ENCODE measurements around the gene NFKBIA.
"Not testable (repeated sequence)": the region's sequence is repeated elsewhere in the genome, so short reads cannot be mapped to it uniquely, and the experiment has no call there.

Gene NFKBIA

GRCh38 chr14:35401422-35402265, 2.9 kb downstream of the NFKBIA start:
- Histone ChIP-seq H3K27me3 (replicated peaks; ENCODE audit: control insufficient read depth, insufficient read depth, low read length, poor library complexity, severe bottlenecking) (no peaks in the 10 kb centered on the region), H3K4me3 (ENCODE audit: insufficient read depth, low read depth, low read length, poor library complexity, severe bottlenecking) (peak overlapping the region; percentile 81), H3K27ac (ENCODE audit: insufficient read depth, low read length, poor library complexity, severe bottlenecking) (peak overlapping the region; percentile 100), H3K4me1 (ENCODE audit: control insufficient read depth, insufficient read depth, low read length, poor library complexity, severe bottlenecking) (peaks cover 46% of the 10 kb centered on the region), H3K36me3 (ENCODE audit: control insufficient read depth, insufficient read depth, low read length) (peaks cover 34% of the 10 kb centered on the region), H3K9me3 (ENCODE audit: control insufficient read depth, low read length) (no peaks in the 10 kb centered on the region)
- DNase-seq = peak in 1 of 3 donors; percentile 15

GRCh38 chr14:35400648-35401421, 3.7 kb downstream of the NFKBIA start:
- H3K27ac ChIP-seq (ENCODE audit: insufficient read depth, low read length, poor library complexity, severe bottlenecking) = peak overlapping the region; percentile 100
- H3K36me3 ChIP-seq (ENCODE audit: control insufficient read depth, insufficient read depth, low read length) = peaks cover 34% of the 10 kb centered on the region
- H3K9me3 ChIP-seq (ENCODE audit: control insufficient read depth, low read length) = no peaks in the 10 kb centered on the region
- H3K27me3 ChIP-seq (replicated peaks; ENCODE audit: control insufficient read depth, insufficient read depth, low read length, poor library complexity, severe bottlenecking) = no peaks in the 10 kb centered on the region
- H3K4me3 ChIP-seq (ENCODE audit: insufficient read depth, low read depth, low read length, poor library complexity, severe bottlenecking) = peak overlapping the region; percentile 81
- H3K4me1 ChIP-seq (ENCODE audit: control insufficient read depth, insufficient read depth, low read length, poor library complexity, severe bottlenecking) = peaks cover 38% of the 10 kb centered on the region
- DNase-seq = peak; percentile 36 to 49 (median 39)

GRCh38 chr14:35399083-35399937, 5.2 kb downstream of the NFKBIA start:
- peak in 1 of 3 donors; percentile 24 for DNase-seq
- H3K4me3 ChIP-seq (ENCODE audit: insufficient read depth, low read depth, low read length, poor library complexity, severe bottlenecking) = no peak overlapping the region
- H3K27ac ChIP-seq (ENCODE audit: insufficient read depth, low read length, poor library complexity, severe bottlenecking) = no peak overlapping the region
- H3K9me3 ChIP-seq (ENCODE audit: control insufficient read depth, low read length) = no peaks in the 10 kb centered on the region
- no peaks in the 10 kb centered on the region for H3K27me3 ChIP-seq (replicated peaks; ENCODE audit: control insufficient read depth, insufficient read depth, low read length, poor library complexity, severe bottlenecking)
- peaks cover 31% of the 10 kb centered on the region for H3K4me1 ChIP-seq (ENCODE audit: control insufficient read depth, insufficient read depth, low read length, poor library complexity, severe bottlenecking)
- peaks cover 34% of the 10 kb centered on the region for H3K36me3 ChIP-seq (ENCODE audit: control insufficient read depth, insufficient read depth, low read length)

GRCh38 chr14:35398071-35398584, 6.4 kb downstream of the NFKBIA start:
- no peak overlapping the region for H3K27ac ChIP-seq (ENCODE audit: insufficient read depth, low read length, poor library complexity, severe bottlenecking)
- H3K9me3 ChIP-seq (ENCODE audit: control insufficient read depth, low read length) = no peaks in the 10 kb centered on the region
- no peak overlapping the region for H3K4me3 ChIP-seq (ENCODE audit: insufficient read depth, low read depth, low read length, poor library complexity, severe bottlenecking)
- H3K27me3 ChIP-seq (replicated peaks; ENCODE audit: control insufficient read depth, insufficient read depth, low read length, poor library complexity, severe bottlenecking) = no peaks in the 10 kb centered on the region
- DNase-seq = no peak
- H3K36me3 ChIP-seq (ENCODE audit: control insufficient read depth, insufficient read depth, low read length) = peaks cover 29% of the 10 kb centered on the region
- H3K4me1 ChIP-seq (ENCODE audit: control insufficient read depth, insufficient read depth, low read length, poor library complexity, severe bottlenecking) = peaks cover 27% of the 10 kb centered on the region

GRCh38 chr14:35396610-35397009, 7.9 kb downstream of the NFKBIA start:
- not testable (repeated sequence) for H3K9me3 ChIP-seq (ENCODE audit: control insufficient read depth, low read length); H3K27ac ChIP-seq (ENCODE audit: insufficient read depth, low read length, poor library complexity, severe bottlenecking); H3K4me3 ChIP-seq (ENCODE audit: insufficient read depth, low read depth, low read length, poor library complexity, severe bottlenecking); H3K27me3 ChIP-seq (replicated peaks; ENCODE audit: control insufficient read depth, insufficient read depth, low read length, poor library complexity, severe bottlenecking); DNase-seq
- Histone ChIP-seq H3K4me1 (ENCODE audit: control insufficient read depth, insufficient read depth, low read length, poor library complexity, severe bottlenecking) (peaks cover 12% of the 10 kb centered on the region), H3K36me3 (ENCODE audit: control insufficient read depth, insufficient read depth, low read length) (peaks cover 14% of the 10 kb centered on the region)

- H3K4me3 ChIP-seq (ENCODE audit: insufficient read depth, low read depth, low read length, poor library complexity, severe bottlenecking) = no peak overlapping the region
- DNase-seq = no peak
- no peaks in the 10 kb centered on the region for H3K4me1 ChIP-seq (ENCODE audit: control insufficient read depth, insufficient read depth, low read length, poor library complexity, severe bottlenecking)
- no peaks in the 10 kb centered on the region for H3K9me3 ChIP-seq (ENCODE audit: control insufficient read depth, low read length)
- H3K27ac ChIP-seq (ENCODE audit: insufficient read depth, low read length, poor library complexity, severe bottlenecking) = no peak overlapping the region
- peaks cover under 1% of the 10 kb centered on the region for H3K36me3 ChIP-seq (ENCODE audit: control insufficient read depth, insufficient read depth, low read length)
- no peaks in the 10 kb centered on the region for H3K27me3 ChIP-seq (replicated peaks; ENCODE audit: control insufficient read depth, insufficient read depth, low read length, poor library complexity, severe bottlenecking)
These were observed 9.3 kb downstream of the NFKBIA start for GRCh38 chr14:35395283-35395682.

- Histone ChIP-seq H3K4me1 (ENCODE audit: control insufficient read depth, insufficient read depth, low read length, poor library complexity, severe bottlenecking) (no peaks in the 10 kb centered on the region), H3K9me3 (ENCODE audit: control insufficient read depth, low read length) (no peaks in the 10 kb centered on the region), H3K4me3 (ENCODE audit: insufficient read depth, low read depth, low read length, poor library complexity, severe bottlenecking) (no peak overlapping the region), H3K27ac (ENCODE audit: insufficient read depth, low read length, poor library complexity, severe bottlenecking) (no peak overlapping the region), H3K27me3 (replicated peaks; ENCODE audit: control insufficient read depth, insufficient read depth, low read length, poor library complexity, severe bottlenecking) (no peaks in the 10 kb centered on the region), H3K36me3 (ENCODE audit: control insufficient read depth, insufficient read depth, low read length) (no peaks in the 10 kb centered on the region)
- no peak for DNase-seq
These were observed 10.1 kb downstream of the NFKBIA start for GRCh38 chr14:35394326-35395013.

GRCh38 chr14:35393826-35394225, 10.7 kb downstream of the NFKBIA start:
- Histone ChIP-seq H3K4me1 (ENCODE audit: control insufficient read depth, insufficient read depth, low read length, poor library complexity, severe bottlenecking) (no peaks in the 10 kb centered on the region), H3K27ac (ENCODE audit: insufficient read depth, low read length, poor library complexity, severe bottlenecking) (no peak overlapping the region), H3K4me3 (ENCODE audit: insufficient read depth, low read depth, low read length, poor library complexity, severe bottlenecking) (no peak overlapping the region), H3K36me3 (ENCODE audit: control insufficient read depth, insufficient read depth, low read length) (no peaks in the 10 kb centered on the region), H3K9me3 (ENCODE audit: control insufficient read depth, low read length) (no peaks in the 10 kb centered on the region), H3K27me3 (replicated peaks; ENCODE audit: control insufficient read depth, insufficient read depth, low read length, poor library complexity, severe bottlenecking) (no peaks in the 10 kb centered on the region)
- DNase-seq = no peak

- H3K9me3 ChIP-seq (ENCODE audit: control insufficient read depth, low read length) = no peaks in the 10 kb centered on the region
- no peak for DNase-seq
- no peaks in the 10 kb centered on the region for H3K27me3 ChIP-seq (replicated peaks; ENCODE audit: control insufficient read depth, insufficient read depth, low read length, poor library complexity, severe bottlenecking)
- no peak overlapping the region for H3K4me3 ChIP-seq (ENCODE audit: insufficient read depth, low read depth, low read length, poor library complexity, severe bottlenecking)
- H3K27ac ChIP-seq (ENCODE audit: insufficient read depth, low read length, poor library complexity, severe bottlenecking) = no peak overlapping the region
- no peaks in the 10 kb centered on the region for H3K4me1 ChIP-seq (ENCODE audit: control insufficient read depth, insufficient read depth, low read length, poor library complexity, severe bottlenecking)
- H3K36me3 ChIP-seq (ENCODE audit: control insufficient read depth, insufficient read depth, low read length) = no peaks in the 10 kb centered on the region
These were observed 12.4 kb downstream of the NFKBIA start for GRCh38 chr14:35392103-35392502.

Data from effector memory CD4-positive, alpha-beta T cell (primary cell).